Tibial nerve (tissue), 4 donors: Measurements from ENCODE around the gene PHYHIPL.

Experiments
- CTCF ChIP-seq, 5 experiments: fragments of 200-600 bp in 3 of 5; fragments of 450-650 bp in 2 of 5; sonication (generic) in 3 of 5; IDR thresholded peaks; one replicate each; pipeline ENCODE4 v1.5.1; 2016 to 2019; ENCODE audit warnings: antibody characterized with exemption in 5 of 5, mild to moderate bottlenecking in 3 of 5, moderate library complexity in 2 of 5
- EP300 ChIP-seq, 2 donors: sonication (generic); formaldehyde crosslinking; IDR thresholded peaks; one replicate each; pipeline ENCODE4 v1.6.1; 2017; ENCODE audit warnings: antibody characterized with exemption in 2 of 2, mild to moderate bottlenecking in 1 of 2

GRCh38 chr10:59216178-59216869 lies 39.9 kb downstream of the PHYHIPL start:
- no peak for TF ChIP-seq CTCF (IDR thresholded peaks at IDR 0.05)
- TF ChIP-seq EP300 (IDR thresholded peaks at IDR 0.05), result no peak
